HG03521 (cell line): ENCODE data around the gene UCP3.
"Not testable (repeated sequence)": the region's sequence is repeated elsewhere in the genome, so short reads cannot be mapped to it uniquely, and the experiment has no call there.

Experiments
- ATAC-seq: cut with Tn5 transposase; IDR thresholded peaks from one replicate; pipeline ENCODE4 v1.9.1; 2021; ENCODE audit warnings: mild to moderate bottlenecking, moderate library complexity; ENCODE audit not compliant: unreplicated experiment

UCP3 gene

DNA sequence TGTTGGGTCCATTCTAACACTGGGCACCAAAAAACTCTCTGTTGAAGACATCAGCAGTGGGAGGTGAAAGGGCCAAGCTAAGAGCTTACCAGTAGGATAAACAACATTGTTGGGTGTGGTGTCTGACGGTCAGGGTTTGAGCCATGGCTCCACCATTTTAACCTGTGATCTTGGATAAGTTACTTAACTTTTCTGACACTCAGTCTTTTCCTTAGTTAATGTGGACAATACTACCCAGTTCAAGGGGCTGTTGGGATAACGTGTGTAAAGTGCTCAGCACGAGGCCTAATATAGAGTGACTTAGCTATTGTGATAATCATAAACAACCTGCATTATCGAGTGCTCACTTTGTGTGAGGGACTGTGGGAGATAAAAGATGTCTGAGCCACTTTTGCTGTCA is 6.1 kb downstream of the UCP3 start:
- no peak for ATAC-seq

- ATAC-seq = no peak
These were observed 7.0 kb downstream of the UCP3 start for GRCh38 chr11:74001822-74002286.

DNA sequence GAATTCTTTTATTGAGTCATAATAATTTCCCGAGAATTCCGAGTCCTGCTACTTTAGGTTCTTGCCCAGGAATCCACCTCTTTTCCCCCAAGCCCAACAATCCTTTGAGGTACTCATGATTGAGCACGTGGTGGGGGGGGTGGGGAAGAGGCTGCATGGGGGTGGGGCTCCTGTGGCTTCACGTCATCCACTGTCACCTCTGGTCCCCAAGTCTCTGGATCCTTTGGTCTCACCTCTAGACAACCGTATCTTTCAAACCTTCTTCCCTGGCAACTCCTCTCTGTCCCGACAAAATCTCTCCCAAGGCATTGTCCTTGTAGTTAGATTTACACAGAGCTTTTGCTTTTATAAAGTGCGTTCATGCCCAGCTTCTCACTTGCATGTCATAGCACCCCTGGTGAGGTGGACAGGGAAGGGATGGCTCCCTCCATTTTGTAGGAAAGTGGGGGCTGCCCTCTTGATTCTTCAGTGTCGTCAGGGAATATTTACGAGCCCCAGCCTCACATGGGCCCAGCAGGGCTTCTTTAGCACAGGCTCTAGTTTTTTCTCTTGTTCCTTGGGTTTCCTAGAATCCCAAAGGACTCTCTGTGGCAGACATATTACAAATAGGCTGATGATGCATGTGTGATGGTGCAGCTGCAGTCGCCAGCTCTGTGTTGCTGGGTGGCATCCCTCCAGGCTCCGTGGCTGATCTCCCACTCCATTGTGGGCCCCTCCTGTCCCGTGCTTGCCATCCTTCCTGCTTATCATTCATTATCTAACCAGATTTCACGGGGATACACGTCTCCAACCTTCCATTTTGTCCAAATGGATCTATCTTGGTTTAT is 8.4 kb downstream of the UCP3 start:
- ATAC-seq = no peak

DNA sequence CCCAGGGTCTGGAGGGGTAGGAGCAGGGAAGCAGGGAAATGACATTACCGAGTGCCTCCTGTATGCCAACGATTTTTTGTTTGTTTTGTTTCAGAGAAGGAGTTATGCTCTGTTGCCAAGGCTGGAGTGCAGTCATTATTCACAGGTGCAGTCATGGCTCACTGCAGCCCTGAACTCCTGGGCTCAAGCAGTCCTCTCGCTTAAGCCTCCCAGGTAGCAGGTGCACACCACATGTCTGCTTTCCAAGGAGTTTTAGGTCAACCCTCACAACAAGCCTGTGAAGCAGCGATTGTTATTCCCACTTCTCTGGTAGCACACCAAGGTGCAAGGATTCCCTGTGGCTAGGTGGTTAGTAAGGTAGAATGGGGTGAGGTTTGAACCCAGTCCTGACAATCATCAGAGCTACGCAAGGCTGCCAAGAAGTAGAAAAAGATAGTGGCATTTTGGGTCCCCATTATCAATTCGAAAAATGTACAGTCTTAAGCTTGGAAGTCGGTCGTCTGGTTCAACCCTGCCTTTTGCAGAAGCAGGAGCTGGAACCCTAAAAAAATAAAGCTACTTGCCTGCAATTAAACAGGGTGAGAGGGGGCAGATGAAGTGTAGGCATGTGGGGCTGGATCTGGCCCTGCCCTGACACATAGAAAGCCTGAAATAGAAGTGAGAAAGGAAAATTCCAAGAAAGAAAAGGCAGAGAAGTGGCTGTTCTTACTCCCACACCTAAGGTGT is 9.1 kb downstream of the UCP3 start:
- no peak for ATAC-seq

DNA sequence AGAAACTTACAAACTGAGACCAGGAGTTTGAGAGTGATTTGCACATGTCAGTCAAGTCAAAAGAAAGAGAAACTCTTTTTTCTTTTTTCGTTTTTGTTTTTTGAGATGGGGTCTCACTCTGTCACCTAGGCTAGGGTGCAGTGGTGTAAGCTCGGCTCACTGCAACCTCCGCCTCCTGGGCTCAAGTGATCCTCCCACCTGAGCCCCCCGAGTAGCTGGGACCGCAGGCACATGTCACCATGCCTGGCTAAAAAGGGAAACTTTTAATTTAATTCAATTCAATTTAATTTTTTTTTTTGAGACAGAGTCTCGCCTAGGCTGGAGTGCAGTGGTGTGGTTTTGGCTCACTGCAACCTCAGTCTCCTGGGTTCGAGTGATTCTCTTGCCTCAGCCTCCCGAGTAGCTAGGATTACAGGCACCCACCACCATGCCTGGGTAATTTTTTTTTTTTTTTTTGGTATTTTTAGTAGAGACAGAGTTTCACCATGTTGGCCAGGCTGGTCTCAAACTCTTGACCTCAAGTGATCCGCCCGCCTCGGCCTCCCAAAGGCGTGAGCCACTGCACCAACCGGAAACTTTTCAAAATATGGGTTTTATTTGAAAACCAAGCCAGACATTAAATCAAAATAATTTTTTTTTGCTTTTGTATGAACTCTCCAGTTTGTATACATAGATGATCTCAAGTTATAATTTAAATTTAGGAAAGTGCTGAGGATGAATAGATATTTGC is 9.9 kb downstream of the UCP3 start:
- no peak for ATAC-seq

DNA sequence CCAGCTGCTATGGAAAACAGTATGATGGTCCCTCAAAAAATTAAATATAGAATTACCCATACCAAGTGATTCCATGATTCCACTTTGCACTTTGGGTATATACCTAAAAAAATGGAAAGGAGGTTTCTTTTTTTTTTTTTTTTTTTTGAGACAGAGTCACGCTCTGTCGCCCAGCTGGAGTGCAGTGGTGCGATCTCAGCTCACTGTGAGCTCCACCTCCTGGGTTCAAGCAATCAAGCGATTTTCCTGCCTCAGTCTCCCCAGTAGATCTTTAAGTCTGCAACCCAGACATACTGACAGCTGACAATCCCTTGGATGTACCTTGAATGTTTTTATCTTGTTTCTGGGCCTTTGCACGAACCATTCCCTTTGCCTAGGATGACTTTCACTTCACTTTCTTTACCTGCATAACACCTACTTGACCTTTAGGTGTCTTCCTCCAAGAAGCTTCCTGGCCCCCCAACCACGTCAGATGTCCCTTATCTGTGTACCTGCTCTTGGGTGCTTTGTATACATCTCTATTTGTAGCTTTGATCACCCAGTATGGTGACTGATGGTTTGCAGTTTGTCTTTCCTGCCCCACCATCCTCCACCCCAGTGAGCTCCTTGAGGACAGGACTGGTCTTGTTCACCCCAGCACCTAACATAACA is 11.6 kb downstream of the UCP3 start:
- no peak for ATAC-seq

DNA sequence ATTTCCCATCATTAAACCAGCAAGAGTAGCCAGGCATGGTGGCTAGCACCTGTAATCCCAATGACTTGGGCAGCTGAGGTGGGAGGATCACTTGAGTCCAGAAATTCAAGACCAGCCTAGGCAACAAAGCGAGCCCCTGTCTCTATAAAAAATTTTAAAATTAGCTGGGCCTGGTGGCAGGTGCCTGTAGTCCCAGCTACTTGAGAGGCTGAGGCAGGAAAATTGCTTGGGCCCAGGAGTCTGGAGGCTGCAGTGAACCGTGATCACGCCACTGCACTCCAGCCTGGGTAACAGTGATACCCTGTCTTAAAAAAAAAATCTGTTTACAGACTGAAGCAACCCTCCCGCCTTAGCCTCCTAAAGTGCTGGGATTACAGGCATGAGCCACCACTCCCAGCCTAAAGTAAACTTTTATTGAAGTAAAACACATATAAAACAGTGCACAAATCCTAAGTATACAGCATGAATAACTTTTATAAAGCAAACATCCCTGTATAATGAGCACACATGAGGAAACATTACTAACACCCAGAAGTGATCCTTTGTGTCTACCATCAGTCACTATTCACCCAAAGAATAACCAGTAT is 12.6 kb downstream of the UCP3 start:
- ATAC-seq = no peak

DNA sequence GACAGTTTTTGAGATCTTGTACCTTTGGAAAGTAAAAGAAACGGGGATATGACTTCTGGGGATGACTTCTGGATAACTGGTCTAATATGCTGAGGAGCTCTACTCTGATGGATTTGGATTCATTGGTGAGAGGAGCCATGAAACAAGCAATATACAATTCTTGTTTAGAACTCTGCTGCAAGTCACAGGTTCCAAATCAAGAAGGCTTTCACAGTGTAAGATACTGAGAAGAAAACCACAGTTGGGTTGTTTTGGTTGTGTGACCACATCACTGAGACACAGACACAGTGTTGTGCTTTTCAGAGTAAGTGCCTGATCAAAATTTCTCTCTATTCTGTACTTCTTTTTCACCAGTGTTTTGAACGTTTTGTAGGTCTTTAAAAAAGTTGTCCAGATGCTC is 13.2 kb downstream of the UCP3 start:
- ATAC-seq = peak; percentile 58

DNA sequence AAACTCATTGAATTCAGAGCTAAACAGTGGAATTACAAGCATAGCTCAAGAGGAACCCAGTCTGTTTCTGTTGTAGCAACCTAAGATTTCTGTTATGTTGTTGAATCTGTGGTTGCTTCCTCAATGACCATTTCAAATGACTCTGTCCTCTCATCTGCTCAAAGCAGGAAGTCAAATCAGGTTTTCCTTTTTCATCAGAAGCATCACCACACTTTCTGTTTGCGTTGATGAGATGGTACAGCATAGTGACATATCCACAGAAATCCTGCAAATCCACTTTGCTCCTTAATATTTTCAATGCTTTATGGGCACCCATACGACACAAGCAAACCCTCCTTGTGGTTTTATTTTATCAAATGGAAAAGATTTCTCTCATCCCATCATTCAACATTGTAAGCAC is 13.6 kb downstream of the UCP3 start:
- peak; percentile 49 for ATAC-seq

- no peak for ATAC-seq
These were observed 17.3 kb downstream of the UCP3 start for GRCh38 chr11:73991471-73992006.

GRCh38 chr11:73990730-73991129 is 18.2 kb downstream of the UCP3 start:
- no peak for ATAC-seq

DNA sequence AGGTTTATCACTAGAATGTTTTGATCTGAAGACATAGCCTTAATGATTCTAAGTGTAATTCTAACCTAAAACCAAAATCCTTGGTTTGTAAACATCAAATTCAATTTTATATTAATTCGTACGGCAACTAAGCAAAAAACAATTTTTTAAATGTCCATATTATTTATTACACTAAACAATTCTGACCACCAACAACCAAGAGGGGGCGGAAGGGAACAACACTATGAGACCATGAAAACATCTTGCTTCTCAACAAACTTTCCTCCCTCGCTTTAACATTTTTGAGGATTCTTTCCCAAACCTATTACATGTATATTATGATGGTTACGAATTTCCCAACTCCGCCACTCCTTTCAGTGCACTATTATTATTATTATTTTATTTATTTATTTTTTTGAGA is 19.7 kb downstream of the UCP3 start:
- no peak for ATAC-seq

DNA sequence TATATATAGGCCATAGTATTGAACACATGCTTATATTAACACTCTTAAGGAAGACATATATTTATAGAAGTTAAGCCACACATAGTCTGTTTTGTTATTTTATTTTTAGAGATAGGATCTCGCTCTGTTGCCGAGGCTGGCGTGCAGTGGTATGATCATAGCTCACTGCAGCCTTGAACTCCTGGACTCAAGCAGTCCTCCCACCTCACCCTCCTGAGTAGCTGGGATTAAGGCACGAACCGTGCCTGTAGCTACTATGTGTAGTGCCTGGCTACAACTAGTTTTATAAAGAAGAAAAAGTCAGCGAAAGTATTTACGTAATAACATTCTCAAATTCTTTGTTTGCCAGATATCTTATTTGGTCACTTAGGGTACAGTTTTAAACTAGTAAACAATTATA is 20.7 kb downstream of the UCP3 start:
- ATAC-seq = no peak

GRCh38 chr11:73985661-73986060 is 23.2 kb downstream of the UCP3 start:
- not testable (repeated sequence) for ATAC-seq

DNA sequence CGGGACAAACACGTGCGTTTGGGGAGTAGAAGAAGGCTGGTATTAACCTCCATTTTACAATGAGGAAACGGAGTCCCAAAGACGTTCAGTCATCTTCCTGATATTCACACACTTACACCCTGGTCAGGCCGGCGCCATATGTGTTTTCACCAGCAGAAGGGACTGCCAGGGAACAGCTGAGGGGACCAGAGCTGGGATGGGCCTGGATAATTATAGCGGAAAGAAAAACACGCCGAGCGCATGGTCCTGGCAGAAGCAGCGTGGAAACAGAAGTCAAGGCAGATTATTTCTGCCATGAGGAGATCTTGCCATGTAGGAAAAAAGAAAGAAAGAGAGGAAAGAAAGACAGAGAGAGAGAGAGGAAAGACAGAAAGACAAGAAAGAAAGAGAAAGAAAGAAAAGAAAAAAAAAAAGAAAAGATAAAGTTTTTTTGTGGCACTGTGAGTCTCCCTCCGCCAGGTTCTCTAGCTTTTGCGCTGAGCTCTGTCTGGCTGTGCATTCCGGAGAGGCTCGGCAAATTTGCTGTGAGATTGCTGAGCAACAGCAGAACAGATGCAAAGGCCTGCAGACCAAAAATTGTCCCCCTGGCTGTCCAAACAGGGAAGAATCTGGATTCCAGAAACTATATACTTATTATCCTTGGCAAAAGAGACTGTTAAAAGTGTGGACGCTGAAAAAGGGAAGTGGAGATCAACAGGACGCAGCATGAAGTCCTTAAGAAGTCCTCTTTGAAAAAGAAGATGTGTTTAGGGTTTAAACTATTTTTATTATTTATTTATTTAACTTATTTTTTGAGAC is 24.9 kb downstream of the UCP3 start:
- ATAC-seq = no peak

DNA sequence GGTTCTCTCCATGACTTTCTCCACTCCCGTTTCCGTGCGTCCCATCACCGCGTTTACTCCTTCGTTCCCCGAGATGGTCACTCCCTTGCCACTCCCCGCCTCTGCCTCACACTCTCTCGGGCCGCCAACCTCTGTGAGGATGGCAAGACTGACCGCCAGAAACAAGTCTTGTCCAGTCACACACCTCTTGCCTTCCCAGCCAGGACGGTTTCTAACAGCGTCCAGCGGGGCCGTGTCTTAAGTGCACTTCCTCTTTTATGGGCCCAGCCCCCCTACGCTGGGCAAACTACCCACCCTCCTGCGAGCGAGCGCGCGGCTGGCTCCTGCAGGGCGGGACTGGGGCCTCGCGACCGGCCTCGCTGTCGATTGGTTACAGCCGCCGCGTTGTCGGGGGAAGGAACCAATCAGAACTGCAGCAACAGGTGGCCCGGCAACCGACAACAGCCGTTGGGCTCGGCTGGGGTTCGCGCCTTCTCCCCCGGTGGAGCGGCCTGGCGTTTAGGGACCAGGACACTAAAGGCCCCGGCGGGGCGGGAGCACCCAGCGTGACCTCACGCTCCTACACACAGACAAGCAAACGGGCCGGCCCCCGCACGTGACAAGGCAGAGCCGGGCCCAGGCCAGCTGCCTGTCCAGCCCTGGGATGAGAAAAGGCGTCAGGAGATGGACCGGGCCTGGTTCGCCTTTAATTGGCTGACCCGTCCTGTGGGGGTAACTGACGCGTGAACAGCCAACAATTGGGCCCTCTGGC is 25.7 kb downstream of the UCP3 start:
- ATAC-seq = peak; percentile 74

DNA sequence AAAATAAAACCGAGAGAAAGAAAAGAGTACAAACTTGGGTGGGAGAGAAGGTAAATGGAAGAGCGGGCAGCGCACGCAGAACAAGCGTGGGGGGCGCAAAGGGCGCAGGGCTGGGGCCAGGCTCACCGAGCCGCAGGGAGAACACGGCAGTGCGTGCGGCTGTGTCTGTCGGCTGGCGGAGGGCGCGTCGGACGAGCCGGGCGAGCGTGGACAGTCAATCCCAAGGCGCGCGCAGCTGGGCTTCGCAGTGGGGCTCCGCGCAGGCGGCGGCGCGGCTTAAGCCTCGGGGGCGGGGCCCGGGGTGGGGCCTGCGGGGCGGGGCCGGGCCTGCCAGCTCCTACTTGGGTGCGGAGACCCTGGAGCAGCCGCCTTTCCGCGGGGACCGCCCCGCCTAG is 26.3 kb downstream of the UCP3 start, which contains the start of gene UCP2:
UCP2 (minus strand) TSS at position 249 of the 395 bp plus-strand sequence. CDS start 4,465 bp downstream, outside the sequence.
- ATAC-seq = peak; percentile 38

- ATAC-seq = no peak
These were observed 27.7 kb downstream of the UCP3 start for GRCh38 chr11:73981051-73981805.
